ENCODE results near the gene PITHD1. TPM values are rescaled to one million over a fixed set of nuclear protein-coding genes. Genes with fewer than 3 reads are reported as not detected.
"Not testable (repeated sequence)": the region's sequence is repeated elsewhere in the genome, so short reads cannot be mapped to it uniquely, and the experiment has no call there.

Gene PITHD1
- total RNA-seq, 4 donors from 2014 or later = 77.0 to 115 (median 85.7) TPM

GRCh38 chr1:23799570-23800399 lies 21.6 kb downstream of the PITHD1 start:
- peak; percentile 64 to 93 for DNase-seq (ENCODE audit: low spot score in 2 of 2)
- H3K4me3 ChIP-seq (ENCODE audit: low read depth, poor library complexity, severe bottlenecking) = peak overlapping the region; percentile 41
- WGBS, 2 donors = 1 to 4% methylated on average over 17 to 40 of the region's 48 CpGs
- intact Hi-C loops (cut with DNase I; ENCODE audit: low total_unique reads) = no loop called here
- no peak for TF ChIP-seq POLR2A (IDR thresholded peaks at IDR 0.05)
- TF ChIP-seq, protein P1, sequence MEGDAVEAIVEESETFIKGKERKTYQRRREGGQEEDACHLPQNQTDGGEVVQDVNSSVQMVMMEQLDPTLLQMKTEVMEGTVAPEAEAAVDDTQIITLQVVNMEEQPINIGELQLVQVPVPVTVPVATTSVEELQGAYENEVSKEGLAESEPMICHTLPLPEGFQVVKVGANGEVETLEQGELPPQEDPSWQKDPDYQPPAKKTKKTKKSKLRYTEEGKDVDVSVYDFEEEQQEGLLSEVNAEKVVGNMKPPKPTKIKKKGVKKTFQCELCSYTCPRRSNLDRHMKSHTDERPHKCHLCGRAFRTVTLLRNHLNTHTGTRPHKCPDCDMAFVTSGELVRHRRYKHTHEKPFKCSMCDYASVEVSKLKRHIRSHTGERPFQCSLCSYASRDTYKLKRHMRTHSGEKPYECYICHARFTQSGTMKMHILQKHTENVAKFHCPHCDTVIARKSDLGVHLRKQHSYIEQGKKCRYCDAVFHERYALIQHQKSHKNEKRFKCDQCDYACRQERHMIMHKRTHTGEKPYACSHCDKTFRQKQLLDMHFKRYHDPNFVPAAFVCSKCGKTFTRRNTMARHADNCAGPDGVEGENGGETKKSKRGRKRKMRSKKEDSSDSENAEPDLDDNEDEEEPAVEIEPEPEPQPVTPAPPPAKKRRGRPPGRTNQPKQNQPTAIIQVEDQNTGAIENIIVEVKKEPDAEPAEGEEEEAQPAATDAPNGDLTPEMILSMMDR (IDR thresholded peaks at IDR 0.05) = no peak

DNA sequence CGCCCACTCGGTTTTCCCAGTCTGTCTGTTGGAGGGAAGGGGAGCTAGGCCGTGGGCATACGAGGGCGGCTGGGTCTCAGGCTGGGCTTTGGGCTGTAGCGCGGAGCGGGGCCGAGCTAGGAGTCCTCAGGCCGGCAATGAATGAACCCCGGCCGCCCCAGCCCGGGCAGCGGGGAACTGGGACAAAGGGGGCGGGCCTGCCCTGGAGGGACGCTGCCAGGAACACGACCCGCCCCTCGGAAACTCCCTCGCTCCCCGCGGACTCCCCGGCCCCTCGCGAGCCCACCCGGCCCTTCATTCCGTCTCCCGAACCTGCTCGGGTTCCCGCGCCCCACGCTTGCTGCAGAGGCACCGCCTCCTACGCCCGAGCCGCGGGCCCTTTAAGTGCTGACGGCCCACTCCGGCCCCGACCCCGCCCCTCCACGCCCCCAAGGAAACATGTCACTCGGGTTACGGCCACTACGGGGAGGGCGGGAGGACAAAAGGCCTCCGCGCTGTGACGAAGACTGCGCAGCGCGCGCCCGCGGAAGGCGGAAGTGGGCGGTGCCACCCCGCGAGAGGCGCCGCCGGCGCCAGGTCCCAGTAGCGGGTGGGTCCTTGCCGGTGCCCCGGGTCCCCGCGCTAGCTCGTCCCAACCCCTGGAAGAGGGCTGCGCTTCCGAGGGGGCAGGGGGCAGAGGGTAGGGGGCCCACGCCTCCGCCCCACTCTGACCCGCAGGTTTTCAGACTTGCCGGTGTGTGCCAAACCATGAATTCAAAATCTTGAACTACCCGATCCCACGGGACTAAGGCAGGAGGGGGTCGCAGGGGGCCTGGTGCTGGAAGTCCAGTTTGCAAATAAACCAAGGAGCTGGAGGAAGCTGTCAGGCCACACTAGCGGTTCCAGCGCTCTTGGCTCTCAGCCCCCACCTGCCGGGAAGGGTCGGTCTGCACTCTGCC lies 22.5 kb downstream of the PITHD1 start, which contains the start of gene GALE:
TSS of gene GALE (minus strand) at position 355 of the 938 bp plus-strand sequence. CDS start 1,747 bp downstream, outside the sequence.
- peak; percentile 96 to 99 for DNase-seq (ENCODE audit: low spot score in 2 of 2)
- WGBS, 2 donors = 0 to 1% methylated on average over 44 to 46 of the region's 82 CpGs
- TF ChIP-seq, protein P1 (IDR thresholded peaks at IDR 0.05) = no peak
- peak in 1 of 2 donors; percentile 21 for TF ChIP-seq POLR2A (IDR thresholded peaks at IDR 0.05)
- intact Hi-C loops (cut with DNase I; ENCODE audit: low total_unique reads) = no loop called here
- H3K4me3 ChIP-seq (ENCODE audit: low read depth, poor library complexity, severe bottlenecking) = peak within 1 kb of the TSS; percentile 71

GRCh38 chr1:23801338-23801748 lies 23.1 kb downstream of the PITHD1 start:
- WGBS, 2 donors = 10 to 15% methylated on average over 19 of the region's 19 CpGs
- peak overlapping the region; percentile 71 for H3K4me3 ChIP-seq (ENCODE audit: low read depth, poor library complexity, severe bottlenecking)
- TF ChIP-seq POLR2A (IDR thresholded peaks at IDR 0.05) = no peak
- TF ChIP-seq, protein P1 (IDR thresholded peaks at IDR 0.05) = no peak
- intact Hi-C loops (cut with DNase I; ENCODE audit: low total_unique reads) = no loop called here
- no peak for DNase-seq (ENCODE audit: low spot score in 2 of 2)

DNA sequence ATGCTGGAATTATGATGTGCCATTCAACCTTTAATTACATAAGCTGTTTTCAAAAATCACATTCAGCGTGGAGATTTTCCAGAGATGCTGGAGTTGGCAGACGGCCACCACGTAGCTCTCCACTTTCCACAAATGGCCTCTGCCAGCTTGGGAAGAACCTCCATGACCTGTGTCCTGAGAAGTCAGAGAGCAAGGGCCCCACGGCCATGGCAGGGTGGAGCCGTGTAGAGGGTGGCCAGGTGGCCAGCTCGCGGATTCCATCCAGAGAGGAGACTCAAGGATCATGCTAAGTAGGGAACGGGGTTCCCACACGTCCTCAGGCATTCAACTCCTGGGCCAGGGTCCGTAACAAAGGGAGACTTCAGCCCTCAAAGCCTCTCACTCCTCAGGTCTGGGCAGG lies 23.7 kb downstream of the PITHD1 start:
- intact Hi-C loops (cut with DNase I; ENCODE audit: low total_unique reads) = no loop called here
- WGBS, 2 donors = 51 to 62% methylated on average over 10 of the region's 10 CpGs
- TF ChIP-seq, protein P1 (IDR thresholded peaks at IDR 0.05) = no peak
- TF ChIP-seq POLR2A (IDR thresholded peaks at IDR 0.05) = no peak
- H3K4me3 ChIP-seq (ENCODE audit: low read depth, poor library complexity, severe bottlenecking) = no peak overlapping the region
- DNase-seq (ENCODE audit: low spot score in 2 of 2) = no peak

DNA sequence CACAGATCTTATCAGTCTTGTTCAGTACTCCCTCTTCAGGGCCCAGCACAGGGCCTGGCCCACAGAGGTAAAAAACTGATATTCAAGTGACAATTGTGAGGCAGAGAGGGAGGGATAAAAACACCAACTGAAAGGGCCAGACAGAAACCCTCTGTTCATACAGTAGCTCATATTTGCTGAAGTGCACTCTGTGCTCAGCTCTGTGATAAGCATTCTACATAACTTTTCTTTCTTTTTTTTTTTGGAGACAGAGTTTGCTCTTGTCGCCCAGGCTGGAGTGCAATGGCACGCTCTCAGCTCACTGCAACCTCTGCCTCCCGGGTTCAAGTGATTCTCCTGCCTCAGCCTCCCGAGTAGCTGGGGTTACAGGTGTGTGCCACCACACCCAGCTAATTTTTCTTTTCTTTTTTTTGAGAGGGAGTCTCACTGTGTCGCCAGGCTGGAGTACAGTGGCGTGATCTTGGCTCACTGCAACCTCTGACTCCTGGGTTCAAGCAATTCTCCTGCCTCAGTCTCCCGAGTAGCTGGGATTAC lies 24.7 kb downstream of the PITHD1 start:
- intact Hi-C loops (cut with DNase I; ENCODE audit: low total_unique reads); H3K4me3 ChIP-seq (ENCODE audit: low read depth, poor library complexity, severe bottlenecking); DNase-seq (ENCODE audit: low spot score in 2 of 2): not testable (repeated sequence)
- 83 to 97% methylated on average over 7 of the region's 7 CpGs for WGBS, 2 donors

All from lower leg skin (tissue), 4 donors.